GM10248 (cell line): Measurements from ENCODE around the gene ING3.

ENCODE experiments used
- CTCF ChIA-PET: fragments of 300-600 bp; sonication (Branson Sonifier 250); formaldehyde crosslinking; extraction: SDS; loops from one replicate; lab custom pipeline; 2021; ENCODE audit warnings: antibody characterized with exemption; lab: Yijun Ruan, JAX
- POLR2A ChIA-PET: fragments of 350-650 bp; sonication (Branson Sonifier 250); formaldehyde crosslinking; extraction: SDS; loops from one replicate; lab custom pipeline; 2020; ENCODE audit warnings: antibody characterized with exemption; lab: Yijun Ruan, JAX
- DNase-seq: peaks from one replicate; pipeline ENCODE4 v3.0.0; 2012; ENCODE audit errors: extremely low spot score
- CTCF ChIP-seq: IDR thresholded peaks from 2 replicates; pipeline ENCODE4 v1.5.1; 2012; ENCODE audit warnings: mild to moderate bottlenecking, low read depth; ENCODE audit errors: extremely low read depth, missing control alignments, control extremely low read depth

The ING3 gene

DNA sequence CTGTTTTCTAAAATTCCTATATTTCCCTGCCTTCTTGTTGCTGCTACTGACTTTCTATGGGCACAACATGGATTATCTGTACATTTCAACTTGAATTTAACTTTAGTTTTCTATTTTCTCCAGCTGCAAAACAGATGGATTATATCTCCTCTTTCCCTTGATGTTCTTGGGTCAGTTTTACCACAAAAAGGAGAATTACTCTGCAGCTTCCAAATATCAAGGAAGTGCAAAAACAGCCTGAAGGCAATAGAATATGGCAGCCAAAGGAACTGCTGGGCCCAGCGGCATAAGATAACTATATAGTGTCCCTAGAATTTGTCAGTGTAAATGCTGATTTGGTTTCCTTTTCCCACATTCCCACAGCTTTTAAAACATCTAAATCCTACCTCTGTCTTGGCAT is 67.0 kb downstream of the ING3 start:
- ChIA-PET POLR2A (no interaction called here), CTCF (interaction anchor here (1.2 to 1.5 kb wide), 2 partner anchors 9 to 10 kb away, joined by 4 to 5 read pairs; no protein-coding TSS in a partner anchor)
- TF ChIP-seq CTCF: no peak
- no peak for DNase-seq

DNA sequence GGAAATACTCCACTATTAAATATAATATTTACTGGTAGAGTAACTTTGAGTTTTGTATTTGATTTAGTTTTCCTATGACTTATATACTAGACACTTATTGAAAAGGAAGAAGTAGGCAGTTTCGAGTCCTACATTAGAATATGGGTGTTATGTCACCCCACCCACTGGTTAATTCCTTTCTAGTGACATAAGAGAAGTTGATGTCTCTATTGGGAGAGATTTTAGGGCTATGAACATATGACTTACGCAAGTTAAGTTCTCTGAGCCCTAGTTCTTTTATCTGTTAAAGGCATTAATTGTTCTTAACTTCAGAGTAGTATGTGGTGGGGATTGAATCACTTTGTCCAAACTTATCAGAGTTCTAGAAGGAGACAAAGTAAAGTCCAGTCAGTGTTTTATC is 68.4 kb downstream of the ING3 start:
- ChIA-PET CTCF (no interaction called here), POLR2A (no interaction called here)
- no peak for TF ChIP-seq CTCF
- no peak for DNase-seq

- TF ChIP-seq CTCF: no peak
- no peak for DNase-seq
- CTCF ChIA-PET: interaction anchor here (1.5 kb wide), 1 partner anchor 10 kb away, joined by 4 read pairs; no protein-coding TSS in a partner anchor
Observed at GRCh38 chr7:121020249-121020988, 69.8 kb downstream of the ING3 start.

GRCh38 chr7:121020989-121021969 is 70.7 kb downstream of the ING3 start:
- CTCF ChIA-PET: interaction anchor here (1.5 kb wide), 1 partner anchor 9 kb away, joined by 4 read pairs; no protein-coding TSS in a partner anchor
- DNase-seq: no peak
- POLR2A ChIA-PET: no interaction called here
- TF ChIP-seq CTCF: no peak

More at GRCh38 chr7:121020249-121020988, 69.8 kb downstream of the ING3 start:
- POLR2A ChIA-PET: no interaction called here

DNA sequence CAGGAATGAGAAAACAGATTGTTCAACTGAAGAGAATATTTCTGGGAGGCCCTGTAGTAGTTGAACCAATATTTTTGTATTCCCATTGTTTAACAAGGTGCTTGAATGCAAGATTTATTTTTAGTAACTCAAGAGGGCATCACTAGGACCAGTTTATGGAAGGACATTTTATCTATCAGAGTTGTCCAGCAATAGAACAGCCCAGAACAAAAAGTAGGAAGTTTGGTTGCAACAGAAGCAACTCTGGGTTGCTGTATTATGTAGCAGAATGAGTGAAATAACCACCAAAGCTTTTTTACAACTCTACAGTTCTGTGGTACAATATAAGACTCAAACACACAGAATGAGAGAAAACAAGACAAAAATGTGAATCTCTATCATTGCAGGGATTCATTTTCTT is 72.6 kb downstream of the ING3 start:
- no peak for DNase-seq
- ChIA-PET POLR2A (no interaction called here), CTCF (interaction anchor here (1.2 kb wide), 1 partner anchor 14 kb away, joined by 3 read pairs; no protein-coding TSS in a partner anchor)
- no peak for TF ChIP-seq CTCF
